Transverse colon (tissue), 4 donors: Measurements from ENCODE around the gene CIPC. TPM values are rescaled to one million over a fixed set of nuclear protein-coding genes. Genes with fewer than 3 reads are reported as not detected.

Experiments used
- DNase-seq: peaks from one replicate; pipeline ENCODE4 v3.0.0-alpha.2; 2019
- H3K27ac ChIP-seq, 4 donors: fragments of 200-600 bp; sonication (generic); 2 replicates each; pipeline ENCODE4 v1.5.1; 2016 to 2018; ENCODE audit warnings: inconsistent platforms in 4 of 4
- H3K27me3 ChIP-seq: fragments of 200-600 bp; sonication (generic); 2 replicates; pipeline ENCODE4 v1.5.1; 2017; ENCODE audit warnings: inconsistent platforms
- H3K36me3 ChIP-seq, 4 donors: fragments of 200-600 bp; sonication (generic); 2 replicates each; pipeline ENCODE4 v1.5.1; 2017 to 2019; ENCODE audit warnings: inconsistent platforms in 4 of 4
- H3K4me1 ChIP-seq, 4 donors: fragments of 200-600 bp; sonication (generic); 2 replicates each; pipeline ENCODE4 v1.5.1; 2017 to 2020; ENCODE audit warnings: inconsistent platforms in 4 of 4
- H3K4me3 ChIP-seq, 4 donors: fragments of 200-600 bp; sonication (generic); 1 replicate in 1 of 4; 2 replicates in 3 of 4; pipeline versions ENCODE4 v1.5.1 to v1.6.1; 2017 to 2019; ENCODE audit warnings: inconsistent platforms in 4 of 4
- H3K9me3 ChIP-seq, 2 donors: fragments of 200-600 bp; sonication (generic); 2 replicates each; pipeline ENCODE4 v1.5.1; 2017 to 2019; ENCODE audit warnings: inconsistent platforms in 2 of 2
- CTCF ChIP-seq, 5 experiments: fragments of 200-600 bp in 3 of 5; fragments of 450-650 bp in 2 of 5; sonication (generic) in 3 of 5; IDR thresholded peaks; 1 replicate in 2 of 5; 2 replicates in 3 of 5; pipeline ENCODE4 v1.5.1; 2016 to 2017; ENCODE audit warnings: antibody characterized with exemption in 5 of 5, inconsistent platforms in 3 of 5, mild to moderate bottlenecking in 2 of 5, moderate library complexity in 1 of 5
- EP300 ChIP-seq: sonication (generic); formaldehyde crosslinking; IDR thresholded peaks from one replicate; pipeline ENCODE4 v1.6.1; 2017; ENCODE audit warnings: antibody characterized with exemption, low read depth
- POLR2A ChIP-seq: fragments of 450-650 bp; IDR thresholded peaks from one replicate; pipeline ENCODE4 v1.6.1; 2016; ENCODE audit warnings: antibody characterized with exemption, mild to moderate bottlenecking, moderate library complexity
- POLR2AphosphoS5 ChIP-seq, 3 donors: sonication (generic); formaldehyde crosslinking; IDR thresholded peaks; one replicate each; pipeline ENCODE4 v1.6.1; 2016; ENCODE audit warnings: antibody characterized with exemption in 3 of 3
- WGBS, 2 donors: methylation state at CpG; one replicate each; pipeline ENCODE4 v1.1.5; 2018; ENCODE audit warnings: low coverage in 1 of 2; 5-methylcytosine and 5-hydroxymethylcytosine counted together
- in situ Hi-C, 4 donors: fragments of 200-750 bp; cut with MboI; loops; one replicate each; pipeline versions ENCODE4 v1.15.0 to v1.15.1; 2017; ENCODE audit warnings: low sequenced_read_pairs in 3 of 4, low pct_ligation_motif_present in 1 of 4, low pct_unique_long_range_greater_than_20kb in 1 of 4
- intact Hi-C: fragments of 100-400 bp; cut with DNase I; formaldehyde crosslinking; loops from one replicate; pipeline ENCODE4 v1.15.1; 2023; ENCODE audit warnings: low total_unique reads
- total RNA-seq, 4 donors: library from RNA; depleted of rRNA; stranded (reverse); fragments of >200 nt; gene quantifications; one replicate each; pipeline ENCODE4 v1.1.0, GENCODE V29; 2016

CIPC gene
- total RNA-seq, 4 donors from 2014 or later = 30.8 to 97.1 (median 67.8) TPM

GRCh38 chr14:77106666-77107065, 8.6 kb downstream of the CIPC start:
- Histone ChIP-seq H3K27me3 (no peaks in the 10 kb centered on the region), H3K36me3 (peaks cover 0 to 35% (median 13%) of the 10 kb centered on the region in 4 donors), H3K9me3 (no peaks in the 10 kb centered on the region), H3K4me1 (peaks cover 28 to 57% (median 33%) of the 10 kb centered on the region in 4 donors), H3K4me3 (no peak overlapping the region), H3K27ac (no peak overlapping the region)
- 45 to 79% methylated on average over 2 to 3 of the region's 3 CpGs for WGBS, 2 donors
- in situ Hi-C loops (no loop called here), intact Hi-C loops (no loop called here)
- DNase-seq = no peak
- TF ChIP-seq POLR2AphosphoS5 (IDR thresholded peaks at IDR 0.05) (no peak), EP300 (no peak), POLR2A (no peak), CTCF (IDR thresholded peaks at IDR 0.05) (no peak)

GRCh38 chr14:77107228-77107627, 9.2 kb downstream of the CIPC start:
- intact Hi-C loops (no loop called here), in situ Hi-C loops (no loop called here)
- DNase-seq = no peak
- Histone ChIP-seq H3K9me3 (no peaks in the 10 kb centered on the region), H3K36me3 (peaks cover 0 to 41% (median 16%) of the 10 kb centered on the region in 4 donors), H3K27me3 (no peaks in the 10 kb centered on the region), H3K4me3 (no peak overlapping the region), H3K4me1 (peaks cover 25 to 51% (median 29%) of the 10 kb centered on the region in 4 donors), H3K27ac (no peak overlapping the region)
- 76 to 88% methylated on average over 2 of the region's 2 CpGs for WGBS, 2 donors
- no peak for TF ChIP-seq CTCF (IDR thresholded peaks at IDR 0.05)
- TF ChIP-seq EP300 = no peak
- TF ChIP-seq POLR2AphosphoS5 (IDR thresholded peaks at IDR 0.05) = no peak
- no peak for TF ChIP-seq POLR2A

GRCh38 chr14:77108753-77109152, 10.7 kb downstream of the CIPC start:
- DNase-seq = no peak
- Histone ChIP-seq H3K9me3 (no peaks in the 10 kb centered on the region), H3K27me3 (no peaks in the 10 kb centered on the region), H3K4me1 (peaks cover 11 to 36% (median 18%) of the 10 kb centered on the region in 4 donors), H3K27ac (no peak overlapping the region), H3K36me3 (peaks cover 0 to 48% (median 21%) of the 10 kb centered on the region in 4 donors), H3K4me3 (no peak overlapping the region)
- TF ChIP-seq EP300 (no peak), CTCF (IDR thresholded peaks at IDR 0.05) (no peak), POLR2A (no peak), POLR2AphosphoS5 (IDR thresholded peaks at IDR 0.05) (no peak)
- intact Hi-C loops = no loop called here
- in situ Hi-C loops = no loop called here
- 83 to 84% methylated on average over 2 of the region's 2 CpGs for WGBS, 2 donors

GRCh38 chr14:77109656-77110055, 11.6 kb downstream of the CIPC start:
- intact Hi-C loops (no loop called here), in situ Hi-C loops (no loop called here)
- H3K4me1 ChIP-seq = peaks cover 3 to 27% (median 14%) of the 10 kb centered on the region in 4 donors
- no peak overlapping the region for H3K4me3 ChIP-seq
- WGBS, 2 donors = 40 to 73% methylated on average over 1 to 6 of the region's 6 CpGs
- TF ChIP-seq EP300 = no peak
- TF ChIP-seq POLR2AphosphoS5 (IDR thresholded peaks at IDR 0.05) = no peak
- TF ChIP-seq CTCF (IDR thresholded peaks at IDR 0.05) = no peak
- no peak for TF ChIP-seq POLR2A
- no peaks in the 10 kb centered on the region for H3K27me3 ChIP-seq
- peaks cover 0 to 57% (median 27%) of the 10 kb centered on the region in 4 donors for H3K36me3 ChIP-seq
- peak overlapping the region in 1 of 4 donors; percentile 4 for H3K27ac ChIP-seq
- DNase-seq = no peak
- no peaks in the 10 kb centered on the region for H3K9me3 ChIP-seq
